ENCODE data around the gene CIITA.

GRCh38 chr16:10902999-10903398 lies 26.0 kb downstream of the CIITA start:
- no peak for TF ChIP-seq CTCF (IDR thresholded peaks at IDR 0.05; ENCODE audit: low read length)
- TF ChIP-seq EZH2 (IDR thresholded peaks at IDR 0.05; ENCODE audit: borderline replicate concordance, low read length): no peak
